CD4-positive, alpha-beta T cell treated with Interleukin-6 for 4 hours (primary cell): ENCODE data around the gene RBM33.

Experiments
- DNase-seq: peaks from one replicate; pipeline ENCODE4 v3.0.0-alpha.2; 2020; ENCODE audit warnings: mixed read lengths

The RBM33 gene

GRCh38 chr7:155694851-155695250 is 50.4 kb downstream of the RBM33 start:
- DNase-seq: no peak

DNA sequence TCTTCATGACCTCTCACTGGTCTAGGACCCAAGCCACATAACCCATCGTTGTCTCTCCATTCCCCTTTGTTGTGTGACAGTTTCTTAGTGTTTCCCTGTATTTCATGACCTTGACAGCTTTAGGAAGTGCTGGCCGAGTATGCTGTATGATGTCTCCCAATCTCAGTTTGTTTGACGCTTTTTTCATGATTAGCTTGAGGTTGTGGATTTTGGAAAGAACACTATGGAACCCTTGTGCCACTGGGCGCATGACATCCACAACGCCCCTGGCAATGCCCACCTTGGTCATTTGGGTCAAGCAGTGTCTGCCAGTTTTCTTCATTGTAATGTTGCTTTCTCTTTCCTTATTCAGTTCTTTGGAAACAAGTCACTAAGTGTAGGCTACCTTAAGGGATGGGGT is 52.3 kb downstream of the RBM33 start:
- DNase-seq: no peak

DNA sequence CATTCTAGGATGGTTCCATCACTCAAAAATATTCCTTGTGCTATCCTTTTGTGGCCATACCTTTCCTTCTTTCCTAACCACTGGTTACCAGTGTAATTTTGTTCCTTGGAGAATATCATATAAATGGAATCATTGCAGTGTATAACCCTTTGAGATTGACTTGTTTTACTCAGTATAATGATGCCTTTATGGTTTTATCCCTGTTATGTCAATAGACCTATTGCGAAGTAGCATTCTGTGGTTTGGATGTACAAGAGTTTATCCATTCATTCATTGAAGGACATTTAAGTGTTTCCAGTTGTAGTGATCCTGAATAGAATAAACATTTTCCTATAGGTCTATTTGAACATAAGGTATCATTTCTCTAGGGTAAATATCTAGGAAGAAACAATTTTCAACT is 54.2 kb downstream of the RBM33 start:
- DNase-seq: no peak

- no peak for DNase-seq
Measured at GRCh38 chr7:155699180-155699579, 54.7 kb downstream of the RBM33 start.

DNA sequence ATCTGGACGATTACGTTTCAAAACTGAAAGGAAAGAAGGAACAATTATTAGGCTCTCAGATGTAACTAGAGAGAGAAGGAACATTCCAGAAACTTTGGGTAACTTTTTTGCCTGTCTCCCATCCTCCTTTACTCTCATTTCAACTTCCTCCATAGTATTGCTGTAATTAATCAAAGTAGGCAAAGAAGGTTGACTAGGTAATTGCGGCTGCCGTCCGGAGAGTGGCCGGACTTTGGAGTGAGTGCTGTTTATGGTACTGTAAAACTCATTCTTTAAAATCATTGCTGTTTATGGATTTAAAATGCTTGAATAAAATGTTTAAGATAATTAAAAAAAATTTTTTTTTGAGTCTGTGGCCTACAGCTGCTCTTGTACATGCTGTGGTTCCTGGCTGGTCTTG is 56.4 kb downstream of the RBM33 start:
- no peak for DNase-seq

- no peak for DNase-seq
Measured at GRCh38 chr7:155701972-155702544, 57.6 kb downstream of the RBM33 start.

GRCh38 chr7:155702616-155703015 is 58.2 kb downstream of the RBM33 start:
- DNase-seq: no peak

DNA sequence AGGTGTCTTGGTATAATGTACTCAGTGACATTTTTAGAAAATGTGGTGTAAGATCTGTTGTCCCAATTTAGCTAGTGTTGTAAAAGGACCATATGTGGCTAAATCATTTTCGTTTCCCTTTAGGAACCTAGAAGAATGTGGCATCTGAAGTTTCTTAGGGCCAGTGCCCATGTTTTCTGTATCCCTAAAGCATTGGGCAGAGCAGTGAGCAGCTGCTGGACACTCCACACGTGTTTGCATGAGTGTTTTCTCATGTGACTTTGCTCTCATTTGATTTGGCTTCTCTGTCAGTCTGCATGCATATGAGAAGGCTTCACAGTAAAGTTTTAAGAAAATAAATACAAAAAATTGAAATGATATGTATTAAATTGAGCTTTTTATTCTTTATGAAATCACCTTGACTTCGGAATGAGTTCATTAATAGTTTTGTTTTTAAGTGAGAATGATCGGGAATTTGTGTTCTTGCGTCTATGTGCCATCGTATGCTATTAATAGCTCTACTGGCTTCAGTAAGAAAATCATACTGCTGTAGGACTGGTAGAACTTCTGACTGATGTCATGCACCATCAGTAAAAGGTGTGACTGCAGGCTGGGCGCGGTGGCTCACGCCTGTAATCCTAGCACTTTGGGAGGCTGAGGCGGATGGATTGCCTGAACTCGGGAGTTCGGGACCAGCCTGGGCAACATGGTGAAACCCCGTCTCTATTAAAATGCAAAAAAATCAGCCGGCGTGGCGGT is 61.3 kb downstream of the RBM33 start:
- no peak for DNase-seq

DNA sequence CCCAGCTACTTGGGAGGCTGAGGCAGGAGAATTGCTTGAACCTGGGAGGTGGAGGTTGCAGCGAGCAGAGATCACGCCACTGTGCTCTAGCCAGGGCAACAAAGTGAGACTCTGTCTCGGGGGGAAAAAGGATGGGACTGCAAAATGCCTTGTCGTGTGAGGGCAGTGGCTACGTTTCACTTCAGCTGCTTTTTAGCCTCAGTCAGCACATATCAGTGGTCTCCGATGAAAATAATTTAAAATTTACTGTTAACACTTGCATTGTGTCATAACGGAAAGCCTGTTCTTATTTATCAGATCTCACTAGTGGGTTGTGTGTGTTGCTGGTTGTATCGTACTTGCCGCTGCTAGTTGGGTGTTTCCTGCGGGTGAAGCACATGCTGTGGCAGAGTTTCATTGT is 61.9 kb downstream of the RBM33 start:
- DNase-seq: no peak

GRCh38 chr7:155709453-155709852 is 65.0 kb downstream of the RBM33 start:
- no peak for DNase-seq

GRCh38 chr7:155710031-155710430 is 65.6 kb downstream of the RBM33 start:
- no peak for DNase-seq

DNA sequence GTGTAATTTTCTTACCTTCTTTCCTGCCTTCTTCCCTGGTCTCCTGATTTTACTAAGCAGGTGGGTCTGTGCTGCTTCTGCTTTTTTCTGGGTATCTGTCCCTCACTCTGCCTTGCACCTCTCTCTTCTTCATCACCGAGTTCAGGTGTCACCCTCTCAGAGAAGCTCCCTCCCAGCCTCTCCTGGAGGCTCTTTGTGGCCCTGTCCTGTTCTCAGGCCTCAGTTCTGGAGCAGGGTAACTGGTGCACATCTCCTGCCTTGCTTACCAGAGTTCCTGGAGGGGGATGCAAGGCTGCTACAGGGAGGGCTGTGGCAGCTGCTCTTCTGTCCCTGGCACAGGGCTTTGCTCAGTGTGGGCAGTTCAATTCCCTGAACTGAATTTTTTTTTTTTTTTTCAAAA is 66.1 kb downstream of the RBM33 start:
- no peak for DNase-seq

- DNase-seq: no peak
Measured at GRCh38 chr7:155711081-155711480, 66.6 kb downstream of the RBM33 start.

- DNase-seq: no peak
Measured at GRCh38 chr7:155713384-155713783, 68.9 kb downstream of the RBM33 start.

GRCh38 chr7:155714702-155715101 is 70.2 kb downstream of the RBM33 start:
- no peak for DNase-seq

- DNase-seq: no peak
Measured at GRCh38 chr7:155715111-155715805, 70.8 kb downstream of the RBM33 start.

DNA sequence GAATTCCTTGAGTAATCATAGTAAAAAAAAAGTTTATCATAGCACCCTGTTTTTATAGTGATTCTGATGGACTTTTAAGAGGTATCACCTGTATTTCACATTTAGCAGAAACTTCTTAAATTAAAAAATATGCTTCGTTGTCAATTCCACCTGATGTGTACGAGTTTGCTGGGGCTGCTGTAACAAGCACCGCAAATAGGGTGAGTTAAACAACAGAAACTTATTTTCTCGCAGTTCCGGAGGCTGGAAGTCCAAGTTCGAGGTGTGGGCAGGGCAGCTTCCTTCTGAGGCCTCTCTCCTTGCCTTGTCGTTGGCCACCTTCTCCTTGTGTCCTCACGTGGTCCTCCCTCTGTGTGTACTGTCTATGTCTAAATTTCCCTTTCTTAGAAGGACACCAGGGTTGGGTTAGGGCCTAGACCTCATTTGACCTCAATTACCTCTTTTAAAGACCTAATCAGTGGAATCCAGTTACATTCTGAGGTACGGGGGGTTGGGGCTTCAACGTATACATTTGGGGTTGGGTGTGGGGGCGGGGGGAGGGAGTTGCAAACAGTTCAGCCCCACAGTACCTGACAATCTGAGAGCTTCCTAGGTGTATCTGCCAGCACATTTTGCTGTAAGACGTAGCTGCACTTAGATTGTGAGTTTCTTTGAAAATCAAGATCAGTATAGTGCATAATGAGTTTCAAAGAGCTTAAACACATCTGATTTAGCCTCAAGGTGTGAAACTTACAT is 72.7 kb downstream of the RBM33 start:
- DNase-seq: no peak

- no peak for DNase-seq
Measured at GRCh38 chr7:155721056-155721455, 76.6 kb downstream of the RBM33 start.

- no peak for DNase-seq
Measured at GRCh38 chr7:155722118-155722517, 77.7 kb downstream of the RBM33 start.

GRCh38 chr7:155722936-155723335 is 78.5 kb downstream of the RBM33 start:
- no peak for DNase-seq

DNA sequence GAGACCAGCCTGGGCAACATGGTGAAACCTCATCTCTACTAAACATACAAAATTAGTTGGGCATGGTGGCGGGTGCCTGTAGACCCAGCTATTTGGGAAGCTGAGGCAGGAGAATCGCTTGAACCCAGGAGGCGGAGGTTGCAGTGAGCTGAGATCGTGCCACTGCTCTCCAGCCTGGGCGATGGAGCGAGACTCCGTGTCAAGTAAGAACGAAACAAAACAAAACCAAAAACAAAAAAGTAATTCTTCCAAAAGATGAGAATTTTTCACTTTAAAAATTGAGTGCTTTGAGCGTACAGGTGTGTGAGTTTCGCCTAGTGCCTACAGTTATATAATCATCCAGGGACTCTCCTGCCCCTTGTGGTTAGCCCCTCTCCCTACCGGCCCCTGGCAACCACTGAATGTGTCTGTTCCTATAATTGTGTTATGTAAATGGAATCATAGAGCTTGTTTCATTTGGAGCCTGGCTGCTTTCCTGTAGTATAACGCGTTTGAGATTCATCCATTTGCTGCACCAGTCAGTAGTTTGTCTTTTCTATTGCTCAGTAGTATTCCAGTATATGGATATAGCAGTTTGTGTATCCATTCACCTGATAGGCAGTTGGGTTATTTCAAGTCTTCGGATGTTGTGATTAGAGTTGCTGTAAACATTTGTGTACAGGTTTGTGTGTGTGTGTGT is 80.0 kb downstream of the RBM33 start:
- no peak for DNase-seq

GRCh38 chr7:155725006-155725355 is 80.5 kb downstream of the RBM33 start:
- DNase-seq: no peak

DNA sequence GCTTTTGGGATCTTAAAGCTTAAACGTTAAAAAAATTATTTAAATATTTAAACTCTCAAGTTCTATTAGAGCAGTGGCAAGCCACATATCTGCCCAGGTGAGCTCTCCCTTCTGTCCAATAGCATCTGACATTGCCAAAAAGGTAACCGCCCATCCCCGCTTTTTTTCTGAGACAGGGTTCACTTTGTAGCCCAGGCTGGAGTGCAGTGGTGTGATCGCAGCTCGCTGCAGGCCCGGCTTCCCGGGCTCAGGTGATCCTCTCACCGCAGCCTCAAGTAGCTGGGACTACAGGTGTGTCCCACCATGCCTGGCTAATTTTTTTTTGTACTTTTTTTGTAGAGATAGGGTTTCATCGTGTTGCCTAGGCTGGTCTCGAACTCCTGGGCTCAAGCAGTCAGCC is 83.2 kb downstream of the RBM33 start:
- DNase-seq: no peak
